HepG2 (cell line): ENCODE data around the gene FLT3LG. TPM values are rescaled to one million over a fixed set of nuclear protein-coding genes. Genes with fewer than 3 reads are reported as not detected.

ENCODE experiments used
- ADNP ChIP-seq: sonication (generic); formaldehyde crosslinking; IDR thresholded peaks from 2 replicates; pipeline ENCODE4 v1.4.0; 2020; ENCODE audit warnings: missing genetic modification reagents
- BHLHE40 ChIP-seq: IDR thresholded peaks from 2 replicates; pipeline ENCODE4 v1.6.1; 2011; ENCODE audit warnings: low read length, improper control_type of control experiment
- GATAD2A ChIP-seq: IDR thresholded peaks from 2 replicates; pipeline ENCODE4 v1.6.1; 2016
- KLF13 ChIP-seq: sonication (generic); formaldehyde crosslinking; IDR thresholded peaks from 2 replicates; pipeline ENCODE4 v1.4.0; 2020; ENCODE audit warnings: mild to moderate bottlenecking, missing genetic modification reagents
- NFIB ChIP-seq: sonication (generic); formaldehyde crosslinking; IDR thresholded peaks from 2 replicates; pipeline ENCODE4 v1.9.0; 2021; ENCODE audit warnings: missing genetic modification reagents, mild to moderate bottlenecking, borderline replicate concordance
- PITX1 ChIP-seq: sonication (generic); formaldehyde crosslinking; IDR thresholded peaks from 2 replicates; pipeline ENCODE4 v1.5.1; 2020; ENCODE audit warnings: mild to moderate bottlenecking, missing genetic modification reagents
- RFX5 ChIP-seq: IDR thresholded peaks from 2 replicates; pipeline ENCODE4 v1.6.1; 2011; ENCODE audit warnings: low read depth, low read length, improper control_type of control experiment
- SRSF9 ChIP-seq: fragments of 200-400 bp; formaldehyde crosslinking; IDR thresholded peaks from 2 replicates; pipeline ENCODE4 v1.6.1; 2018; ENCODE audit warnings: borderline replicate concordance, mild to moderate bottlenecking, low read depth, low read length; ENCODE audit not compliant: insufficient read depth, poor library complexity, severe bottlenecking
- TCF12 ChIP-seq, 2 experiments: fragments of 450-650 bp in 1 of 2; sonication (generic) in 1 of 2; formaldehyde crosslinking in 1 of 2; IDR thresholded peaks; 2 replicates each; pipeline versions ENCODE4 v1.6.1 to v1.8.0; 2017 to 2022; ENCODE audit warnings: antibody characterized with exemption in 1 of 2, mild to moderate bottlenecking in 1 of 2, missing genetic modification reagents in 1 of 2, moderate library complexity in 1 of 2
- ZFP36 ChIP-seq: fragments of 150-350 bp; IDR thresholded peaks from 2 replicates; pipeline ENCODE4 v1.6.1; 2018; ENCODE audit warnings: borderline replicate concordance, low read length, low read depth; ENCODE audit not compliant: partially characterized antibody
- ZMYM4 ChIP-seq: sonication (generic); formaldehyde crosslinking; IDR thresholded peaks from 2 replicates; pipeline ENCODE4 v1.8.1; 2023; ENCODE audit warnings: mild to moderate bottlenecking, missing genetic modification reagents
- ZNF20 ChIP-seq: sonication (generic); formaldehyde crosslinking; IDR thresholded peaks from 2 replicates; pipeline ENCODE4 v1.4.0; 2020; ENCODE audit warnings: mild to moderate bottlenecking, moderate library complexity, missing genetic modification reagents
- ZNF44 ChIP-seq: sonication (generic); formaldehyde crosslinking; IDR thresholded peaks from 2 replicates; pipeline ENCODE4 v1.5.1; 2020; ENCODE audit warnings: mild to moderate bottlenecking, missing genetic modification reagents
- ZNF740 ChIP-seq: sonication (generic); formaldehyde crosslinking; IDR thresholded peaks from 2 replicates; pipeline ENCODE4 v1.4.0; 2020; ENCODE audit warnings: missing genetic modification reagents
- polyA plus RNA-seq, 8 experiments: library from polyadenylated mRNA; depleted of rRNA in 3 of 8; stranded (reverse) in 7 of 8; unstranded in 1 of 8; fragments of >200 nt; fragmentation: Illumina TruSeq in 4 of 8; extraction: Trizol in 4 of 8; gene quantifications; 2 replicates each; pipeline versions ENCODE4 v1.2.1 to v1.2.3, GENCODE V29; 2011 to 2016; ENCODE audit warnings: low read depth in 4 of 8, missing spikeins in 1 of 8, mixed read lengths in 1 of 8; ENCODE audit not compliant: insufficient read depth in 1 of 8
- total RNA-seq, 5 experiments: library from RNA; depleted of rRNA; stranded (reverse); fragments of >200 nt; fragmentation: Illumina TruSeq; extraction: Trizol; gene quantifications; 2 replicates each; pipeline ENCODE4 v1.2.3, GENCODE V29; 2016; ENCODE audit warnings: low read depth in 1 of 5
- TF ChIP-seq, protein P1 (sequence below), 2 experiments: fragments of 450-650 bp in 1 of 2; sonication (generic) in 1 of 2; formaldehyde crosslinking; IDR thresholded peaks; 2 replicates each; pipeline versions ENCODE4 v1.5.0 to v1.8.0; 2020 to 2022; ENCODE audit warnings: mild to moderate bottlenecking in 1 of 2, missing genetic modification reagents in 1 of 2
- TF ChIP-seq, protein P2 (sequence below): sonication (generic); formaldehyde crosslinking; IDR thresholded peaks from 2 replicates; pipeline ENCODE4 v1.4.0; 2020; ENCODE audit warnings: missing genetic modification reagents
- TF ChIP-seq, protein P3 (sequence below): sonication (generic); formaldehyde crosslinking; IDR thresholded peaks from 2 replicates; pipeline ENCODE4 v1.4.0; 2020; ENCODE audit warnings: missing genetic modification reagents, borderline replicate concordance
- TF ChIP-seq, protein P4 (sequence below): sonication (generic); formaldehyde crosslinking; IDR thresholded peaks from 2 replicates; pipeline ENCODE4 v1.5.0; 2020; ENCODE audit warnings: missing genetic modification reagents
- TF ChIP-seq, protein P5 (sequence below): sonication (generic); formaldehyde crosslinking; IDR thresholded peaks from 2 replicates; pipeline ENCODE4 v1.4.0; 2020; ENCODE audit warnings: missing genetic modification reagents

Gene FLT3LG
- total and polyA plus RNA-seq, 2 of the 13 experiments (the other 11 are each of a cell fraction or from before 2014, with no cell fraction given), result 1.5 to 2.6 TPM

GRCh38 chr19:49443366-49444099, 30.5 kb upstream of the FLT3LG start (continued):
- TF ChIP-seq TCF12 (IDR thresholded peaks at IDR 0.05) (no peak), TCF12 (CRISPR knock-in tag; IDR thresholded peaks at IDR 0.05) (no peak), ZNF20 (CRISPR knock-in tag) (no peak), RFX5 (no peak), ZMYM4 (CRISPR knock-in tag) (no peak; the same call in 1 of the 2 replicates), ZNF44 (CRISPR knock-in tag) (0 out of 2 replicates have a peak, but pooled peaks have one; percentile 56), ADNP (CRISPR knock-in tag) (no peak), ZNF740 (CRISPR knock-in tag) (no peak), KLF13 (no peak), SRSF9 (no peak), PITX1 (CRISPR knock-in tag) (no peak), GATAD2A (CRISPR knock-in tag) (0 out of 2 replicates have a peak, but pooled peaks have one; percentile 21), ZFP36 (no peak), BHLHE40 (no peak), NFIB (CRISPR knock-in tag) (no peak)
- TF ChIP-seq, protein P1, sequence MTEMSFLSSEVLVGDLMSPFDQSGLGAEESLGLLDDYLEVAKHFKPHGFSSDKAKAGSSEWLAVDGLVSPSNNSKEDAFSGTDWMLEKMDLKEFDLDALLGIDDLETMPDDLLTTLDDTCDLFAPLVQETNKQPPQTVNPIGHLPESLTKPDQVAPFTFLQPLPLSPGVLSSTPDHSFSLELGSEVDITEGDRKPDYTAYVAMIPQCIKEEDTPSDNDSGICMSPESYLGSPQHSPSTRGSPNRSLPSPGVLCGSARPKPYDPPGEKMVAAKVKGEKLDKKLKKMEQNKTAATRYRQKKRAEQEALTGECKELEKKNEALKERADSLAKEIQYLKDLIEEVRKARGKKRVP (CRISPR knock-in tag; IDR thresholded peaks at IDR 0.05), result no peak
- TF ChIP-seq, protein P2, sequence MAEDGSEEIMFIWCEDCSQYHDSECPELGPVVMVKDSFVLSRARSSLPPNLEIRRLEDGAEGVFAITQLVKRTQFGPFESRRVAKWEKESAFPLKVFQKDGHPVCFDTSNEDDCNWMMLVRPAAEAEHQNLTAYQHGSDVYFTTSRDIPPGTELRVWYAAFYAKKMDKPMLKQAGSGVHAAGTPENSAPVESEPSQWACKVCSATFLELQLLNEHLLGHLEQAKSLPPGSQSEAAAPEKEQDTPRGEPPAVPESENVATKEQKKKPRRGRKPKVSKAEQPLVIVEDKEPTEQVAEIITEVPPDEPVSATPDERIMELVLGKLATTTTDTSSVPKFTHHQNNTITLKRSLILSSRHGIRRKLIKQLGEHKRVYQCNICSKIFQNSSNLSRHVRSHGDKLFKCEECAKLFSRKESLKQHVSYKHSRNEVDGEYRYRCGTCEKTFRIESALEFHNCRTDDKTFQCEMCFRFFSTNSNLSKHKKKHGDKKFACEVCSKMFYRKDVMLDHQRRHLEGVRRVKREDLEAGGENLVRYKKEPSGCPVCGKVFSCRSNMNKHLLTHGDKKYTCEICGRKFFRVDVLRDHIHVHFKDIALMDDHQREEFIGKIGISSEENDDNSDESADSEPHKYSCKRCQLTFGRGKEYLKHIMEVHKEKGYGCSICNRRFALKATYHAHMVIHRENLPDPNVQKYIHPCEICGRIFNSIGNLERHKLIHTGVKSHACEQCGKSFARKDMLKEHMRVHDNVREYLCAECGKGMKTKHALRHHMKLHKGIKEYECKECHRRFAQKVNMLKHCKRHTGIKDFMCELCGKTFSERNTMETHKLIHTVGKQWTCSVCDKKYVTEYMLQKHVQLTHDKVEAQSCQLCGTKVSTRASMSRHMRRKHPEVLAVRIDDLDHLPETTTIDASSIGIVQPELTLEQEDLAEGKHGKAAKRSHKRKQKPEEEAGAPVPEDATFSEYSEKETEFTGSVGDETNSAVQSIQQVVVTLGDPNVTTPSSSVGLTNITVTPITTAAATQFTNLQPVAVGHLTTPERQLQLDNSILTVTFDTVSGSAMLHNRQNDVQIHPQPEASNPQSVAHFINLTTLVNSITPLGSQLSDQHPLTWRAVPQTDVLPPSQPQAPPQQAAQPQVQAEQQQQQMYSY (CRISPR knock-in tag), result no peak
- TF ChIP-seq, protein P3, sequence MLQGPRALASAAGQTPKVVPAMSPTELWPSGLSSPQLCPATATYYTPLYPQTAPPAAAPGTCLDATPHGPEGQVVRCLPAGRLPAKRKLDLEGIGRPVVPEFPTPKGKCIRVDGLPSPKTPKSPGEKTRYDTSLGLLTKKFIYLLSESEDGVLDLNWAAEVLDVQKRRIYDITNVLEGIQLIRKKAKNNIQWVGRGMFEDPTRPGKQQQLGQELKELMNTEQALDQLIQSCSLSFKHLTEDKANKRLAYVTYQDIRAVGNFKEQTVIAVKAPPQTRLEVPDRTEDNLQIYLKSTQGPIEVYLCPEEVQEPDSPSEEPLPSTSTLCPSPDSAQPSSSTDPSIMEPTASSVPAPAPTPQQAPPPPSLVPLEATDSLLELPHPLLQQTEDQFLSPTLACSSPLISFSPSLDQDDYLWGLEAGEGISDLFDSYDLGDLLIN (CRISPR knock-in tag), result no peak
- TF ChIP-seq, protein P4, sequence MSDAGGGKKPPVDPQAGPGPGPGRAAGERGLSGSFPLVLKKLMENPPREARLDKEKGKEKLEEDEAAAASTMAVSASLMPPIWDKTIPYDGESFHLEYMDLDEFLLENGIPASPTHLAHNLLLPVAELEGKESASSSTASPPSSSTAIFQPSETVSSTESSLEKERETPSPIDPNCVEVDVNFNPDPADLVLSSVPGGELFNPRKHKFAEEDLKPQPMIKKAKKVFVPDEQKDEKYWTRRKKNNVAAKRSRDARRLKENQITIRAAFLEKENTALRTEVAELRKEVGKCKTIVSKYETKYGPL (CRISPR knock-in tag), result no peak
- TF ChIP-seq, protein P5, sequence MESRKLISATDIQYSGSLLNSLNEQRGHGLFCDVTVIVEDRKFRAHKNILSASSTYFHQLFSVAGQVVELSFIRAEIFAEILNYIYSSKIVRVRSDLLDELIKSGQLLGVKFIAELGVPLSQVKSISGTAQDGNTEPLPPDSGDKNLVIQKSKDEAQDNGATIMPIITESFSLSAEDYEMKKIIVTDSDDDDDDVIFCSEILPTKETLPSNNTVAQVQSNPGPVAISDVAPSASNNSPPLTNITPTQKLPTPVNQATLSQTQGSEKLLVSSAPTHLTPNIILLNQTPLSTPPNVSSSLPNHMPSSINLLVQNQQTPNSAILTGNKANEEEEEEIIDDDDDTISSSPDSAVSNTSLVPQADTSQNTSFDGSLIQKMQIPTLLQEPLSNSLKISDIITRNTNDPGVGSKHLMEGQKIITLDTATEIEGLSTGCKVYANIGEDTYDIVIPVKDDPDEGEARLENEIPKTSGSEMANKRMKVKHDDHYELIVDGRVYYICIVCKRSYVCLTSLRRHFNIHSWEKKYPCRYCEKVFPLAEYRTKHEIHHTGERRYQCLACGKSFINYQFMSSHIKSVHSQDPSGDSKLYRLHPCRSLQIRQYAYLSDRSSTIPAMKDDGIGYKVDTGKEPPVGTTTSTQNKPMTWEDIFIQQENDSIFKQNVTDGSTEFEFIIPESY, result peak; percentile 93
